Measurements from ENCODE around the gene CTXN1. TPM values are rescaled to one million over a fixed set of nuclear protein-coding genes. Genes with fewer than 3 reads are reported as not detected.

The CTXN1 gene
- total and polyA plus RNA-seq, 2 donors (not counting 3 experiments of a cell fraction or from before 2014, with no cell fraction given): 16.0 to 27.6 TPM

GRCh38 chr19:7932276-7932929, 6.5 kb upstream of the CTXN1 start:
- FAIRE-seq: no peak

GRCh38 chr19:7931221-7932061, 5.5 kb upstream of the CTXN1 start:
- POLR2A ChIA-PET: interaction anchor here (1.6 kb wide), 1 partner anchor 13 kb away, joined by 11 read pairs; the partner anchor contains the start of gene TIMM44

More at GRCh38 chr19:7932276-7932929, 6.5 kb upstream of the CTXN1 start:
- Histone ChIP-seq H2AFZ (ENCODE audit: low read depth, low read length) (no peak overlapping the region), H3K79me2 (ENCODE audit: control insufficient read depth, insufficient read depth, low read length) (no peaks in the 10 kb centered on the region), H3K4me1 (ENCODE audit: control insufficient read depth, extremely low read depth, insufficient read depth, low read length) (peaks cover 14% of the 10 kb centered on the region), H3K4me3 (replicated peaks in 1 of 3; ENCODE audit: insufficient read depth in 1 of 3, low read depth in 1 of 3, low read length in 3 of 3) (no peak overlapping the region), H3K4me2 (ENCODE audit: insufficient read depth, low read length) (no peak overlapping the region), H3K9me3 (replicated peaks; ENCODE audit: control insufficient read depth, insufficient read depth, low read length) (no peaks in the 10 kb centered on the region), H3K9me1 (replicated peaks; ENCODE audit: control insufficient read depth, extremely low read depth, insufficient read depth, low read length) (no peaks in the 10 kb centered on the region), H3K27me3 (ENCODE audit: control insufficient read depth in 2 of 2, insufficient read depth in 2 of 2, low read length in 2 of 2) (no peaks in the 10 kb centered on the region), H3K36me3 (ENCODE audit: control insufficient read depth in 2 of 2, extremely low read depth in 1 of 2, insufficient read depth in 2 of 2, low read length in 2 of 2) (peaks cover 9 to 57% of the 10 kb centered on the region in 2 experiments), H3K27ac (ENCODE audit: insufficient read depth, low read depth, low read length) (no peak overlapping the region), H3K9ac (replicated peaks; ENCODE audit: extremely low read depth, insufficient read depth, low read length) (no peak overlapping the region), H4K20me1 (replicated peaks; ENCODE audit: control insufficient read depth, extremely low read depth, insufficient read depth, low read length) (no peaks in the 10 kb centered on the region)
- dilution Hi-C loops (cut with MboI; ENCODE audit: extremely low pct_ligation_motif_present, low sequenced_read_pairs) (no loop called here), intact Hi-C loops (cut with micrococcal nuclease) (no loop called here)
- BruUV-seq (replicated peaks): no TSS peak
- no peak for DNase-seq (ENCODE audit: low read depth, low spot score)
- TF ChIP-seq POLR2AphosphoS5 (IDR thresholded peaks at IDR 0.05; ENCODE audit: insufficient read depth, low read depth, low read length): no peak
- ChIA-PET CTCF (no interaction called here), POLR2A (no interaction called here)

More at GRCh38 chr19:7931221-7932061, 5.5 kb upstream of the CTXN1 start:
- CTCF ChIA-PET: interaction anchor here (1.6 to 3.9 kb wide), 2 partner anchors 11 to 12 kb away, joined by 7 to 41 read pairs; partner anchors contain the start of genes SNAPC2 and TIMM44
- no peak for FAIRE-seq
- Histone ChIP-seq H3K27me3 (ENCODE audit: control insufficient read depth in 2 of 2, insufficient read depth in 2 of 2, low read length in 2 of 2) (no peaks in the 10 kb centered on the region), H3K9me1 (replicated peaks; ENCODE audit: control insufficient read depth, extremely low read depth, insufficient read depth, low read length) (no peaks in the 10 kb centered on the region), H3K79me2 (ENCODE audit: control insufficient read depth, insufficient read depth, low read length) (no peaks in the 10 kb centered on the region), H3K4me3 (replicated peaks in 1 of 3; ENCODE audit: insufficient read depth in 1 of 3, low read depth in 1 of 3, low read length in 3 of 3) (no peak overlapping the region), H2AFZ (ENCODE audit: low read depth, low read length) (no peak overlapping the region), H3K4me1 (ENCODE audit: control insufficient read depth, extremely low read depth, insufficient read depth, low read length) (peaks cover 14% of the 10 kb centered on the region), H3K4me2 (ENCODE audit: insufficient read depth, low read length) (no peak overlapping the region), H3K9ac (replicated peaks; ENCODE audit: extremely low read depth, insufficient read depth, low read length) (no peak overlapping the region), H3K27ac (ENCODE audit: insufficient read depth, low read depth, low read length) (no peak overlapping the region), H3K36me3 (ENCODE audit: control insufficient read depth in 2 of 2, extremely low read depth in 1 of 2, insufficient read depth in 2 of 2, low read length in 2 of 2) (peaks cover 8 to 50% of the 10 kb centered on the region in 2 experiments), H3K9me3 (replicated peaks; ENCODE audit: control insufficient read depth, insufficient read depth, low read length) (no peaks in the 10 kb centered on the region), H4K20me1 (replicated peaks; ENCODE audit: control insufficient read depth, extremely low read depth, insufficient read depth, low read length) (no peaks in the 10 kb centered on the region)
- BruUV-seq (replicated peaks): no TSS peak
- no peak for DNase-seq (ENCODE audit: low read depth, low spot score)
- intact Hi-C loops (cut with micrococcal nuclease): no loop called here
- TF ChIP-seq MYC (IDR thresholded peaks at IDR 0.05; ENCODE audit: low read depth, low read length): no peak
- no peak for TF ChIP-seq MAX (IDR thresholded peaks at IDR 0.05; ENCODE audit: insufficient read depth, insufficient read length)
- dilution Hi-C loops (cut with MboI; ENCODE audit: extremely low pct_ligation_motif_present, low sequenced_read_pairs): no loop called here
